HG02981 (cell line): Measurements from ENCODE around the gene ZBTB7B.
"Not testable (repeated sequence)": the region's sequence is repeated elsewhere in the genome, so short reads cannot be mapped to it uniquely, and the experiment has no call there.

Source experiments
- ATAC-seq: cut with Tn5 transposase; IDR thresholded peaks from one replicate; pipeline ENCODE4 v1.9.1; 2021; ENCODE audit warnings: mild to moderate bottlenecking, moderate library complexity; ENCODE audit not compliant: unreplicated experiment

Gene ZBTB7B

GRCh38 chr1:154986736-154987135 is 15.9 kb upstream of the ZBTB7B start:
- ATAC-seq: not testable (repeated sequence)

- no peak for ATAC-seq
These were observed 15.3 kb upstream of the ZBTB7B start for GRCh38 chr1:154987326-154987725.

GRCh38 chr1:154988058-154988954 is 14.3 kb upstream of the ZBTB7B start:
- no peak for ATAC-seq

GRCh38 chr1:154989195-154989860 is 13.3 kb upstream of the ZBTB7B start:
- ATAC-seq: no peak

- ATAC-seq: no peak
These were observed 12.3 kb upstream of the ZBTB7B start for GRCh38 chr1:154990276-154990675.

- no peak for ATAC-seq
These were observed 9.7 kb upstream of the ZBTB7B start for GRCh38 chr1:154992721-154993571.

- no peak for ATAC-seq
These were observed 8.9 kb upstream of the ZBTB7B start, which contains the start of gene LENEP for GRCh38 chr1:154993572-154994268. Gene LENEP (plus strand): TSS chr1:154993586. CDS start chr1:154993608, 22 bp downstream.

GRCh38 chr1:154994269-154994587 is 8.4 kb upstream of the ZBTB7B start:
- ATAC-seq: no peak

- ATAC-seq: no peak
These were observed 8.0 kb upstream of the ZBTB7B start for GRCh38 chr1:154994591-154994990.

GRCh38 chr1:154995301-154995983 is 7.2 kb upstream of the ZBTB7B start:
- ATAC-seq: not testable (repeated sequence)

- ATAC-seq: no peak
These were observed 5.5 kb upstream of the ZBTB7B start for GRCh38 chr1:154996966-154997701.

GRCh38 chr1:154998201-154998780 is 4.3 kb upstream of the ZBTB7B start:
- ATAC-seq: no peak

GRCh38 chr1:154998818-154999570 is 3.6 kb upstream of the ZBTB7B start:
- no peak for ATAC-seq

GRCh38 chr1:154999571-155000410 is 2.8 kb upstream of the ZBTB7B start:
- ATAC-seq: no peak

GRCh38 chr1:155000411-155000725 is 2.2 kb upstream of the ZBTB7B start:
- ATAC-seq: no peak

- peak; percentile 25 for ATAC-seq
These were observed 1.7 kb upstream of the ZBTB7B start for GRCh38 chr1:155000726-155001424.

- no peak for ATAC-seq
These were observed 1.3 kb upstream of the ZBTB7B start for GRCh38 chr1:155001425-155001674.
